Panc1 (cell line): ENCODE results near the gene ANKRD49. TPM values are rescaled to one million over a fixed set of nuclear protein-coding genes. Genes with fewer than 3 reads are reported as not detected.

Experiments used
- microRNA-seq: library from miRNA; unstranded; fragments of <30 nt; microRNA quantifications from one replicate; pipeline ENCODE4 v1.1.0, GENCODE V29; 2020; ENCODE audit not compliant: unreplicated experiment
- total RNA-seq: library from RNA; stranded (reverse); gene quantifications from one replicate; pipeline ENCODE4 v1.2.1, GENCODE V29; 2021; ENCODE audit not compliant: unreplicated experiment

ANKRD49 gene
- total RNA-seq, 1 experiment from 2014 or later: 15.4 TPM

Small RNAs within 50 kb of the gene (microRNA-seq; reads per million reads assigned to microRNA genes)
- gene MIR548L: 7.6 reads per million, percentile 23 among the genes with 10 or more reads in this experiment

Other genes with a start within 250 kb of the ANKRD49 start
- gene IZUMO1R, start 189.4 kb upstream of the ANKRD49 start, total RNA-seq: not detected
- 0.05 TPM for gene GPR83, start 92.6 kb upstream of the ANKRD49 start, total RNA-seq
- gene MRE11, start 140 bp upstream of the ANKRD49 start, total RNA-seq: 35.0 TPM
- not detected for gene C11orf97, start 18.5 kb downstream of the ANKRD49 start, total RNA-seq
- gene FUT4, start 49.9 kb downstream of the ANKRD49 start, total RNA-seq: 11.2 TPM
- gene PIWIL4, start 73.4 kb downstream of the ANKRD49 start, total RNA-seq: 2.1 TPM